Suprapubic skin (tissue), 4 donors: ENCODE data around the gene GRID1.

Experiments used
- CTCF ChIP-seq, 2 donors: fragments of 200-600 bp in 1 of 2; fragments of 450-650 bp in 1 of 2; sonication (generic) in 1 of 2; IDR thresholded peaks; one replicate each; pipeline ENCODE4 v1.5.1; 2016 to 2019; ENCODE audit warnings: antibody characterized with exemption in 2 of 2, mild to moderate bottlenecking in 1 of 2, moderate library complexity in 1 of 2
- EP300 ChIP-seq: sonication (generic); formaldehyde crosslinking; IDR thresholded peaks from one replicate; pipeline ENCODE4 v1.6.1; 2017; ENCODE audit warnings: antibody characterized with exemption
- POLR2A ChIP-seq, 2 donors: fragments of 450-650 bp; IDR thresholded peaks; one replicate each; pipeline ENCODE4 v1.6.1; 2017; ENCODE audit warnings: antibody characterized with exemption in 2 of 2, mild to moderate bottlenecking in 2 of 2, moderate library complexity in 2 of 2
- POLR2AphosphoS5 ChIP-seq, 3 donors: sonication (generic); formaldehyde crosslinking; IDR thresholded peaks; one replicate each; pipeline ENCODE4 v1.6.1; 2017; ENCODE audit warnings: antibody characterized with exemption in 3 of 3

GRCh38 chr10:86182595-86182994 is 184.0 kb downstream of the GRID1 start:
- TF ChIP-seq CTCF (IDR thresholded peaks at IDR 0.05) (no peak), POLR2A (IDR thresholded peaks at IDR 0.05) (no peak), POLR2AphosphoS5 (IDR thresholded peaks at IDR 0.05) (no peak), EP300 (no peak)
